CD4-positive, alpha-beta memory T cell (primary cell): ENCODE results near the gene GSTO2. TPM values are rescaled to one million over a fixed set of nuclear protein-coding genes. Genes with fewer than 3 reads are reported as not detected.
A peak's percentile ranks its signal among the peaks of the same experiment; 100 is the strongest.
"Not testable (repeated sequence)": the region's sequence is repeated elsewhere in the genome, so short reads cannot be mapped to it uniquely, and the experiment has no call there.

ENCODE experiments used
- CTCF ChIA-PET: fragments of 350-600 bp; sonication (Branson Sonifier 250); formaldehyde crosslinking; loops from one replicate; lab custom pipeline; 2021; ENCODE audit warnings: inconsistent platforms; ENCODE audit not compliant: partially characterized antibody; lab: Charles Lee
- POLR2A ChIA-PET: fragments of 350-600 bp; sonication (Branson Sonifier 250); formaldehyde crosslinking; loops from one replicate; lab custom pipeline; 2021; ENCODE audit not compliant: partially characterized antibody; lab: Charles Lee
- DNase-seq, 5 donors: peaks; one replicate each; pipeline versions ENCODE4 v3.0.0 to v3.0.0-alpha.2; 2020 to 2022; ENCODE audit warnings: mixed read lengths in 1 of 5
- H3K27ac ChIP-seq: one replicate; pipeline ENCODE4 v1.7.0; 2013; ENCODE audit warnings: low read depth, low read length
- H3K27me3 ChIP-seq: 2 replicates; pipeline ENCODE4 v1.7.0; 2013; ENCODE audit warnings: mild to moderate bottlenecking, low read length, moderate library complexity; ENCODE audit not compliant: insufficient read depth
- H3K36me3 ChIP-seq: 2 replicates; pipeline ENCODE4 v1.7.0; 2013; ENCODE audit warnings: mild to moderate bottlenecking, low read length, moderate library complexity; ENCODE audit not compliant: insufficient read depth
- H3K4me1 ChIP-seq: 2 replicates; pipeline ENCODE4 v1.7.0; 2013; ENCODE audit warnings: mild to moderate bottlenecking, low read length, moderate library complexity; ENCODE audit not compliant: insufficient read depth
- H3K4me3 ChIP-seq, 2 donors: one replicate each; pipeline ENCODE4 v1.7.0; 2013; ENCODE audit warnings: low read length in 2 of 2, mild to moderate bottlenecking in 1 of 2
- H3K9me3 ChIP-seq, 2 donors: one replicate each; pipeline ENCODE4 v1.7.0; 2013; ENCODE audit warnings: low read length in 2 of 2, control low read depth in 1 of 2; ENCODE audit not compliant: control insufficient read depth in 1 of 2
- H3K27ac Mint-ChIP-seq, 7 donors: one replicate each; pipeline ENCODE4 v1.8.0; 2020 to 2021; ENCODE audit warnings: mixed read lengths in 7 of 7, mild to moderate bottlenecking in 6 of 7, inconsistent platforms in 3 of 7, moderate library complexity in 3 of 7
- H3K27me3 Mint-ChIP-seq, 2 donors: one replicate each; pipeline ENCODE4 v1.8.0; 2020 to 2021; ENCODE audit warnings: mixed read lengths in 2 of 2
- H3K36me3 Mint-ChIP-seq, 2 donors: one replicate each; pipeline ENCODE4 v1.8.0; 2020 to 2021; ENCODE audit warnings: mixed read lengths in 2 of 2, inconsistent platforms in 1 of 2, mild to moderate bottlenecking in 1 of 2
- H3K4me1 Mint-ChIP-seq, 4 donors: one replicate each; pipeline ENCODE4 v1.8.0; 2020 to 2021; ENCODE audit warnings: mixed read lengths in 4 of 4, mild to moderate bottlenecking in 1 of 4
- H3K4me3 Mint-ChIP-seq, 8 donors: one replicate each; pipeline ENCODE4 v1.8.0; 2020 to 2021; ENCODE audit warnings: mixed read lengths in 8 of 8, mild to moderate bottlenecking in 7 of 8, moderate library complexity in 6 of 8, inconsistent platforms in 3 of 8
- H3K9me3 Mint-ChIP-seq, 8 donors: one replicate each; pipeline ENCODE4 v1.8.0; 2020 to 2021; ENCODE audit warnings: mixed read lengths in 8 of 8, mild to moderate bottlenecking in 5 of 8, inconsistent platforms in 3 of 8, moderate library complexity in 1 of 8
- intact Hi-C: fragments of 100-400 bp; cut with micrococcal nuclease; formaldehyde crosslinking; loops from one replicate; pipeline ENCODE4 v1.15.1; 2023
- polyA plus RNA-seq, 2 donors: library from polyadenylated mRNA; unstranded; fragments of 300-500 nt; fragmentation: Illumina TruSeq; gene quantifications; one replicate each; pipeline ENCODE4 v1.2.3, GENCODE V29; 2021
- total RNA-seq, 2 experiments: library from RNA; stranded (reverse); gene quantifications; one replicate each; pipeline ENCODE4 v1.2.3, GENCODE V29; 2021

Gene GSTO2
- total and polyA plus RNA-seq, 4 experiments from 2014 or later = 0.94 to 2.3 (median 1.4) TPM

DNA sequence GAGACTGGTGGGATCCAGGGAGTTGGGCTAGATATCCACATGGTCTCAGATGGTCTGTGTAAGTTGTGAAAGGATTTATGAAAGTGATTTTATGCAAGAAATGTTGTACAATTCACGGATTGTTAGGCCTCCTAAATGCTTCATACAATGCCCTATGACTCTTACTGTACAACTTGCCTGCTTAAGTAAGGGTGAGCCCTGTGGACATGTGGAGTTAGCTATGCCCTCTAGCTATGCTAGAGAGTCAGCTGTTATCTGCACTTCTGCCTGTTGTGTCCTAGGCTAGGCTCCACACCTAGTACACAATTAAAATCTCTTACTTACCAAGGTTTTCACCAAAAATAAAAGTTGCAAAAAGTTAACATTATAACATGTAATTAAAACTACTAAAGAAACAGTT, 35.2 kb upstream of the GSTO2 start:
- peaks cover 6 to 19% (median 10%) of the 10 kb centered on the region in 4 donors for H3K4me1 Mint-ChIP-seq
- Histone ChIP-seq H3K4me1 (peaks cover 6% of the 10 kb centered on the region), H3K27ac (no peak overlapping the region), H3K9me3 (no peaks in the 10 kb centered on the region), H3K4me3 (no peak overlapping the region), H3K36me3 (no peaks in the 10 kb centered on the region), H3K27me3 (peaks cover 12% of the 10 kb centered on the region)
- H3K36me3 Mint-ChIP-seq = peaks cover 0 to 5% of the 10 kb centered on the region in 2 donors
- H3K9me3 Mint-ChIP-seq = peaks cover 0 to 11% (median 5%) of the 10 kb centered on the region in 8 donors
- peak overlapping the region in 7 of 8 donors; percentile 36 to 82 (median 60) for H3K4me3 Mint-ChIP-seq
- H3K27ac Mint-ChIP-seq = peak overlapping the region in 2 of 7 donors; percentile 30 to 63
- CTCF ChIA-PET = interaction anchor here (1.0 to 4.2 kb wide), 2 partner anchors 41 to 59 kb away, joined by 3 to 20 read pairs; no protein-coding TSS in a partner anchor
- DNase-seq = no peak
- H3K27me3 Mint-ChIP-seq = peaks cover 10 to 28% of the 10 kb centered on the region in 2 donors
- intact Hi-C loops = loop anchor here (2.0 kb wide), 1 partner anchor 317 kb away; no protein-coding TSS in a partner anchor
- POLR2A ChIA-PET = no interaction called here

DNA sequence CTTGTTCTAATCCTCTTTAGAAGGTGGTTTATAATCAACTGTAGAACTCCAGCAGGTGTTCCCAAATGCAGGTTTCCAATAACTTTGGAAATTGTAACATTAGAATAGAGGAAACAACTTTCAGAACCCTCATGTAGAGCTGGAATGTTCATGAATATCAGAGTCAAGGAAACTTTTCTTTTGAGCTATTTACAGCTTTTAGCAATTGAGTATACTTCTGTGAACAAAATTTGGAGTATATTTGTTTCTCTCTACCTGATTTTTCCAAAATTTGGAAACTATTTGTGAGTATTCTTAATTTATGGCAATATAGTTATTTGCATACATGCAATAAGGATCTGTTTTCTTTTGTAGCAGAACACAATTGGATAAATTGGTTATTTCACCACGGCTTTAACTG, 34.0 kb upstream of the GSTO2 start:
- Histone ChIP-seq H3K9me3 (no peaks in the 10 kb centered on the region), H3K27me3 (peaks cover 12% of the 10 kb centered on the region), H3K27ac (no peak overlapping the region), H3K4me3 (no peak overlapping the region), H3K4me1 (peaks cover 6% of the 10 kb centered on the region), H3K36me3 (no peaks in the 10 kb centered on the region)
- ChIA-PET POLR2A (no interaction called here), CTCF (no interaction called here)
- Mint-ChIP-seq H3K4me3 (no peak overlapping the region), H3K27ac (no peak overlapping the region), H3K9me3 (peaks cover 0 to 11% (median 5%) of the 10 kb centered on the region in 8 donors), H3K36me3 (peaks cover 0 to 5% of the 10 kb centered on the region in 2 donors), H3K4me1 (peaks cover 6 to 19% (median 10%) of the 10 kb centered on the region in 4 donors), H3K27me3 (peaks cover 14 to 32% of the 10 kb centered on the region in 2 donors)
- no peak for DNase-seq
- intact Hi-C loops = no loop called here

DNA sequence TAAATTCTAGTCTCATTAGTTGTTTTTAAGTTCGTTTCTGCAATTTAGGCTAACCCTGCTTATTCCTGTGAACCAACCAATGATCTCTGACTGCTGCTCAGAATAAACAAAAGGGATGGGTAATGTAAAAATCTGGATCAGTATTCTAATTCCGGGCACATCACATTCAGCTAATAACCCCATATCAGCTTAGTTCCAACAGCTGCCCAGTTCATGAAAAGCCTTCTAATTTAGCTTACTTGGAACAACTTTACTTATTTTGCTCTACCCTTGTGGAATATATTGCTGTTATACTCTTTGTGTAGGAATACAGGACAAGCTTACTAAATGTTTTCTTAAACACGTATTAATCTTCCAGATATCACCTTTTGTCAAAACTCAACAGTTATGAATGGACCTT, 33.2 kb upstream of the GSTO2 start:
- POLR2A ChIA-PET = no interaction called here
- no peaks in the 10 kb centered on the region for H3K9me3 ChIP-seq
- Mint-ChIP-seq H3K4me1 (peaks cover 6 to 19% (median 10%) of the 10 kb centered on the region in 4 donors), H3K9me3 (peaks cover 0 to 11% (median 5%) of the 10 kb centered on the region in 8 donors), H3K36me3 (peaks cover 0 to 5% of the 10 kb centered on the region in 2 donors), H3K4me3 (no peak overlapping the region), H3K27ac (no peak overlapping the region), H3K27me3 (peaks cover 14 to 35% of the 10 kb centered on the region in 2 donors)
- peaks cover 12% of the 10 kb centered on the region for H3K27me3 ChIP-seq
- H3K27ac ChIP-seq = no peak overlapping the region
- no peak overlapping the region for H3K4me3 ChIP-seq
- H3K4me1 ChIP-seq = peaks cover 6% of the 10 kb centered on the region
- no peaks in the 10 kb centered on the region for H3K36me3 ChIP-seq
- CTCF ChIA-PET = no interaction called here
- intact Hi-C loops = no loop called here
- DNase-seq = no peak

DNA sequence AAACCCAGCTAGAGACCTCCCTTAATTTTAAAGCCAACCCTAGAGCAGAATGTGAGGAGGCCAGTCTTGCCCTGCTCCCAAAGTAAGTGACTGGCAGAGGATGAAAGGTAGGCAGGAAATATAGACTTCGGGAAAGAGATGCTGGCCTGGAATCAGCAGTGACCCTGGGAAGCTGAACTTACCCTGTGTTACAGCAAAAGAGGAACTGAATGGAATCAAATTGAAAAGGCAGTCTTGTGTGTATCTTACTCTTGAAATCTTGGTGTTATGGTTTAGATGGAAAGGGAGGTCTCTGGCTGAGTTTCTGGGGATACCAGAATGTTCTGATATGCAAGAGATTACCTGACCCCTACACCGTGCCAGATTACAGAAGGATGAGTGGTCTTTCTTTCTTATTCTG, 28.9 kb upstream of the GSTO2 start:
- ChIA-PET POLR2A (no interaction called here), CTCF (no interaction called here)
- H3K4me1 ChIP-seq = no peaks in the 10 kb centered on the region
- Mint-ChIP-seq H3K27ac (no peak overlapping the region), H3K27me3 (peaks cover 16 to 25% of the 10 kb centered on the region in 2 donors), H3K4me1 (no peaks in the 10 kb centered on the region), H3K4me3 (no peak overlapping the region), H3K36me3 (no peaks in the 10 kb centered on the region), H3K9me3 (peaks cover 0 to 11% (median 4%) of the 10 kb centered on the region in 8 donors)
- peaks cover 9% of the 10 kb centered on the region for H3K27me3 ChIP-seq
- intact Hi-C loops = no loop called here
- H3K9me3 ChIP-seq = no peaks in the 10 kb centered on the region
- DNase-seq = no peak
- H3K4me3 ChIP-seq = no peak overlapping the region
- H3K27ac ChIP-seq = no peak overlapping the region
- no peaks in the 10 kb centered on the region for H3K36me3 ChIP-seq

DNA sequence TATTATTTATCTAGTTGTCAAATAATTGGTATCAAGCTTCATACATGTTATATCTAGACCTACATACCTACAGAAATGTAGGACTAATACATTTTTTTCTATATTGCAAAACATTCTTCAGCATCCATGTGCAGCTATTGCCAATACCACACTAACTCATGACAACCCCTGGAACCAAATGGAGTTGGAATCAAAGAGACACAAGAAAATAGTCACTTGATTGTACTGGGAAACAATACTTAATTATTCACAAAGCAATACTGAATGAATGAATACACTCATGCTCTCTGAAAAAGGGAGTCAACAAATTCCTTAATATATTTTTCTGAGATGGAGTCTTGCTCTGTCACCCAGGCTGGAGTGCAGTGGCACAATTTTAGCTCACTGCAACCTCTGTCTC, 26.4 kb upstream of the GSTO2 start:
- H3K36me3 ChIP-seq = no peaks in the 10 kb centered on the region
- Mint-ChIP-seq H3K4me3 (no peak overlapping the region), H3K27me3 (peaks cover 14 to 15% of the 10 kb centered on the region in 2 donors), H3K9me3 (peaks cover 0 to 2% (median 0%) of the 10 kb centered on the region in 8 donors), H3K27ac (no peak overlapping the region), H3K4me1 (no peaks in the 10 kb centered on the region), H3K36me3 (peaks cover 0 to 4% of the 10 kb centered on the region in 2 donors)
- H3K27me3 ChIP-seq = peaks cover 7% of the 10 kb centered on the region
- intact Hi-C loops = no loop called here
- H3K4me3 ChIP-seq = no peak overlapping the region
- ChIA-PET CTCF (no interaction called here), POLR2A (interaction anchor here (1.3 kb wide), 1 partner anchor 13 kb away, joined by 3 read pairs; no protein-coding TSS in a partner anchor)
- H3K27ac ChIP-seq = no peak overlapping the region
- no peaks in the 10 kb centered on the region for H3K9me3 ChIP-seq
- H3K4me1 ChIP-seq = no peaks in the 10 kb centered on the region
- DNase-seq = no peak

DNA sequence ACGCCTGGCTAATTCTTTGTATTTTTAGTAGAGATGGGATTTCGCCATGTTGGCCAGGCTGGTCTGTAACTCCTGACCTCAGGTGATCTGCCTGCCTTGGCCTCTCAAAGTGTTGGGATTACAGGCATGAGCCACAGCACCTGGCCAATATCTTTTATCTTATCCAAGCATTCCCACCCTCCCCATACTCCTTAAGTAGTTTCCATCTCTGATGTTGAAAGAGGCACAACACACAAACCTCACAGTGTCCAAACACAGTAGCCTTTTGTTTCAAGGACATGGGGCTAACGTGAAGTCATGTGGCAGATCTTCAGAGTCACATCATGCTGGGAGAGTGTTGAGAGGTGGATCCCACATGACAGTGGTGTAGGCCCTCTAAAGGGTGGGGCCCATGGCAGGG, 26.0 kb upstream of the GSTO2 start:
- peaks cover 12% of the 10 kb centered on the region in 2 donors for H3K27me3 Mint-ChIP-seq
- H3K4me1 Mint-ChIP-seq, H3K4me1 ChIP-seq, H3K27ac ChIP-seq, CTCF ChIA-PET, H3K4me3 Mint-ChIP-seq, H3K9me3 Mint-ChIP-seq, DNase-seq, H3K36me3 Mint-ChIP-seq, intact Hi-C loops, H3K4me3 ChIP-seq, H3K9me3 ChIP-seq, H3K27ac Mint-ChIP-seq, POLR2A ChIA-PET, H3K27me3 ChIP-seq, H3K36me3 ChIP-seq: not testable (repeated sequence)

DNA sequence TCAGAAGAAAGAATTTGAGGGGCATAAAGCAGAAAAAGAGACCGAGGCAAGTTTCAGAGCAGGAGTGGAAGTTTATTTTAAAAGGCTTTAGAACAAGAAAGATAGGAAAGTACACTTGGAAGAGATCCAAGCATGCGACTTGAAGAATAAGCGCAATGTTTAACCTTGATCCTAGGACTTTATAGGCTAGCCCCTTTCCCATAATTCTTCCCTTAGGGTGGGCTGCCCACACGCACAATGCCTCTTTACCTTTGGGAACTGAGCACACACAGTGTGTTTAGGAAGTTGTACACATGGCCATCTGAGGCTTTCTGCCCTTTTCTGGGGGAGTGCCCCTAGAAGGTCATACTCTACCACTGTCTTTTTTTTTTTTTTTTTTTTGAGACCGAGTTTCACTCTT, 25.5 kb upstream of the GSTO2 start:
- Mint-ChIP-seq H3K27ac (no peak overlapping the region), H3K9me3 (peaks cover 0 to 2% (median 0%) of the 10 kb centered on the region in 8 donors), H3K4me3 (no peak overlapping the region), H3K36me3 (peaks cover 0 to 4% of the 10 kb centered on the region in 2 donors), H3K4me1 (no peaks in the 10 kb centered on the region), H3K27me3 (peaks cover 11 to 12% of the 10 kb centered on the region in 2 donors)
- no peaks in the 10 kb centered on the region for H3K9me3 ChIP-seq
- H3K27me3 ChIP-seq = peaks cover 3% of the 10 kb centered on the region
- H3K4me3 ChIP-seq = no peak overlapping the region
- no peak overlapping the region for H3K27ac ChIP-seq
- CTCF ChIA-PET = no interaction called here
- H3K36me3 ChIP-seq = no peaks in the 10 kb centered on the region
- DNase-seq = no peak
- intact Hi-C loops = no loop called here
- no peaks in the 10 kb centered on the region for H3K4me1 ChIP-seq
- POLR2A ChIA-PET = no interaction called here
